Fibroblast of lung (primary cell): ENCODE results near the gene CDY2B.
"Not testable (repeated sequence)": the region's sequence is repeated elsewhere in the genome, so short reads cannot be mapped to it uniquely, and the experiment has no call there.

ENCODE experiments used
- EZH2 ChIP-seq: IDR thresholded peaks from 2 replicates; pipeline ENCODE4 v1.5.1; 2012; ENCODE audit warnings: low read length, control low read depth, mild to moderate bottlenecking; ENCODE audit errors: missing control alignments
- TF ChIP-seq, protein P1 (sequence below), 2 donors: IDR thresholded peaks in 1 of 2; conservative IDR thresholded peaks in 1 of 2; 1 replicate in 1 of 2; 2 replicates in 1 of 2; pipeline ENCODE4 v1.5.1; 2011 to 2012; ENCODE audit warnings: low read length in 2 of 2, control low read depth in 1 of 2, inconsistent platforms in 1 of 2, low read depth in 1 of 2, mild to moderate bottlenecking in 1 of 2

- TF ChIP-seq, protein P1, sequence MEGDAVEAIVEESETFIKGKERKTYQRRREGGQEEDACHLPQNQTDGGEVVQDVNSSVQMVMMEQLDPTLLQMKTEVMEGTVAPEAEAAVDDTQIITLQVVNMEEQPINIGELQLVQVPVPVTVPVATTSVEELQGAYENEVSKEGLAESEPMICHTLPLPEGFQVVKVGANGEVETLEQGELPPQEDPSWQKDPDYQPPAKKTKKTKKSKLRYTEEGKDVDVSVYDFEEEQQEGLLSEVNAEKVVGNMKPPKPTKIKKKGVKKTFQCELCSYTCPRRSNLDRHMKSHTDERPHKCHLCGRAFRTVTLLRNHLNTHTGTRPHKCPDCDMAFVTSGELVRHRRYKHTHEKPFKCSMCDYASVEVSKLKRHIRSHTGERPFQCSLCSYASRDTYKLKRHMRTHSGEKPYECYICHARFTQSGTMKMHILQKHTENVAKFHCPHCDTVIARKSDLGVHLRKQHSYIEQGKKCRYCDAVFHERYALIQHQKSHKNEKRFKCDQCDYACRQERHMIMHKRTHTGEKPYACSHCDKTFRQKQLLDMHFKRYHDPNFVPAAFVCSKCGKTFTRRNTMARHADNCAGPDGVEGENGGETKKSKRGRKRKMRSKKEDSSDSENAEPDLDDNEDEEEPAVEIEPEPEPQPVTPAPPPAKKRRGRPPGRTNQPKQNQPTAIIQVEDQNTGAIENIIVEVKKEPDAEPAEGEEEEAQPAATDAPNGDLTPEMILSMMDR (conservative IDR thresholded peaks at IDR 0.05 in 1 of 2, IDR thresholded peaks at IDR 0.05 in 1 of 2; ENCODE audit: low read depth in 1 of 2, low read length in 2 of 2) = not testable (repeated sequence)
- not testable (repeated sequence) for TF ChIP-seq EZH2
These were observed 27.3 kb upstream of the CDY2B start for GRCh38 chrY:17907351-17907750.
